GM11168 (cell line): ENCODE data around the gene MGA.

ENCODE experiments used
- in situ Hi-C: fragments of 300-500 bp; cut with MboI; formaldehyde crosslinking; loops from one replicate; pipeline ENCODE4 v1.12.0; 2022; ENCODE audit warnings: low sequenced_read_pairs; ENCODE audit not compliant: unreplicated experiment

The MGA gene

DNA sequence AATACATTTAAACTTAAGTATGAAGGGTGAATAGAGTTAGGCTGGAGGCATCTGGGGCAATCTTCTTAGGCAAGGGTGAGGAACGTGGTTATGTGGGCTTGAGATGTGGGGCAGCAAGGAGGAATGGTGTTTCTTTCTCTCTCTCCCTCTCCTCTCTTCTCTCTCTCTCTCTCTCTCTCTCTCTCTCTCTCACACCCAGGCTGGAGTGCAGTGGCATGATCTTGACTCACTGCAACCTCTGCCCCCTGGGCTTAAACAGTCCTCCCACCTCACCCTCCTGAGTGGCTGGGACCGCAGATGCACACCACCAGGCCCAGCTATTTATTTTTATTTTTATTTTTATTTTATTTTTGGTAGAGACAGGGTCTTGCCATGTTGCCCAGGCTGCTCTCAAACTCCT is 4.0 kb upstream of the MGA start:
- in situ Hi-C loops: no loop called here

DNA sequence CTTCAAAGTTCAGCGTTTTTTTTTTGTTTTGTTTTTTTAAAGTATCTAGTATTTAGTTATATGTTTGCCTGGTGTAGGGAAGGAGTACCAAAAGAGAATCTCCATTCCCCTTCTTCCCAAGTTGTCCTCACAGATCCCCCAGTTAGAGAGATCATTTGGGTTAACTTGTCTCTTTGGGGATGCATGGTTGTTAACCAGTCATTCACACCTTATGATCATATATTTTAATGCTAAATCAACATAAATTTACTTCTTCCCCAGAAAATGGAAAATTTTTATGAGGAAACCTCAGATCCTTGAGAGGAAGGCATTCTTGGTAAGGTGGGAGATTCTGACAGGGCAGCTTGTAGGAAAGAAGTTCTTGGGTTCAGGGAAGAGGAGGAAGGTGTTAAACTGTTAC is 1.5 kb upstream of the MGA start:
- in situ Hi-C loops: no loop called here

DNA sequence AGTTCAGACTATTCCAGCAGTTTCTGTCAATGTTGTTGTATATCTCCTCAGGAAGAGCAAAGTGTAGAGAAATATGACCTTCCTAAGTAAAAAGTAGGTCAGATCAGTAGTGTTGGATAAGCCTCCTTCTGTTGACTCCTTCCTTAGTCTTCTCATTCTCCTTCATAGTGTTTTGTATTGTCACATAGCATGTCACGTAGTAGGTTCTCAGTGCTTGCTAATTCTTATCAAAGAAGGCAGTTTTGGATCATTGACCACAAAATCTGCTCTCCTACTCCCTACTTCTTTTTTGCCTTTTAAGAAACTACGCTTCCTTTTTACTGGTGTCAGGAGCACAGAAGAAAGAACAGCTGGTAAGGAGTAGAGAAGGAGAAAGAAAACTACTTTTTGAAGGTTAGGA is 1.0 kb upstream of the MGA start:
- in situ Hi-C loops: no loop called here

DNA sequence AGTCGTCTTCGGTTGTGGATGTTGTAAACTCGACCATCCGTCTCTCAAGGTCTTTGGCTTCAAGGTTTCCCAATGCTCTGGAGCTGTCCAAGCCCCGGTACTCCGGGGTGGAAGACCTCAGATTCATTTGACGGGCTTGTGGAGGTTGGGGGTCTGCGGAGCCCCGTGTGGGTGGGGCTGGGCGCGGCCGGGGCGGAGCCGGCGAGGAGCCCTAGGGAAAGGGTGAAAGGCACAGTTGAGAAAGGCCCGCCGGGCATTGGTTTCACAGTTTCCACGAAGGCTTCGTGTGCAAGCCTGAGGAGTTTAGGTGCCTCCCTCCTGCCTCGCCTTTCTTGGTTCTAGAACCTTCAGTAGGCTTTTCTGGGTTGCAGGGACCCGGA is 360 bp upstream of the MGA start:
- in situ Hi-C loops: no loop called here

DNA sequence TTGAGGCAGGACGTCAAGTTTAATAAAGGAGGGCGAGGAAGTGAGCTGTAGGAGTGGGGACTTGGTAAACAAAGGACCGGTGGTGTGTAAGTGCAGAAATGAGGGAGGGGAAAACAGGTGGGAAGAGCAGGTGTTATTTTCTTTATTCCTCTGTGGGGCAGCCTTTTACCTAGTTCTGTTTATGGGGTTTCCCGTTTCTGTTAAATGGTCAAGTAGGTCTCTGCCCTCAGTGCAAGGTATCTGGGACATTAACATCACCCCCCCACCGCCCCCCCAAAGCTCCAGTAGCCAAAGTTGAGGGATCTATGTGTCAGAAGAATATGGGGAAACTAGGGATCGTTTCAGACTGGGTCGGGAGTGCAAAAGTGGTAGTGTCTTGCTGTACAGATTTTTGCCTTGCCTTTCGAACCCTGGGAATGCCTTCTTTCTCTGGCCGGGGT is 893 bp downstream of the MGA start:
- in situ Hi-C loops: no loop called here

DNA sequence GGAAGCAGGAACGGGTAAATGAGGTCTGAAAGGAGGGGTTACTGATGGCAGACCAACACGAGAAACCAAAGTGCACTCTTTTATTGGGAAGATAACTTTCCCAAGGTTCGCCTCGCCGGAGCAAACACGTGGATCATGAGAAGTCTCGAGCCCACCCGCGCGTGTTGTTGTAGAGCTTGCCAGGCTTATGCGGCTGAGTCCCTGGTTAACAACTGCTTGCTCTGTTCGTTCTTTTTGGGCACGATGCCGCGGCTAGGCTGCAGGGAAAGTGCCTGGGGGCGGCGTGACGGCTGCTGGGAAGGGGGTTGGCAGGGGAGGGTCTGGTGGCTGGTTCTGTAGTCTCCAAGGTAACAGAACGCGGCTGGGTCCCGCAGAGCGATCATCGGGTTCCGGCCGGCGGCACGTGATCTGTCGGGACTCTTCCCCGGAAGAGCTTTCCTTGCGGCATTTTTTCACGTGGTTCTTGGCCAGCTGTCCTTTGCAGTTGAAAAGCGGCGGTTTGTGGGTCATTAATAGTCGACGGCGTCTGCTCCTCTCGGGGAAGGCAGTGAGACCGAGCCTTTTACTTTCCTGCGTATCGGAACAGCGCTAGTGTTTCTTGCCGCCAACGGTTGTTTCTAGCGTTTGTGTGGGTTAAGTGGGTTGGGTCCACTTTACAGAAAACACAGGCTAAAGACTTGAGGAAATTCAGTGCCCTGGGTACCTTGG is 1.5 kb downstream of the MGA start:
- in situ Hi-C loops: no loop called here

DNA sequence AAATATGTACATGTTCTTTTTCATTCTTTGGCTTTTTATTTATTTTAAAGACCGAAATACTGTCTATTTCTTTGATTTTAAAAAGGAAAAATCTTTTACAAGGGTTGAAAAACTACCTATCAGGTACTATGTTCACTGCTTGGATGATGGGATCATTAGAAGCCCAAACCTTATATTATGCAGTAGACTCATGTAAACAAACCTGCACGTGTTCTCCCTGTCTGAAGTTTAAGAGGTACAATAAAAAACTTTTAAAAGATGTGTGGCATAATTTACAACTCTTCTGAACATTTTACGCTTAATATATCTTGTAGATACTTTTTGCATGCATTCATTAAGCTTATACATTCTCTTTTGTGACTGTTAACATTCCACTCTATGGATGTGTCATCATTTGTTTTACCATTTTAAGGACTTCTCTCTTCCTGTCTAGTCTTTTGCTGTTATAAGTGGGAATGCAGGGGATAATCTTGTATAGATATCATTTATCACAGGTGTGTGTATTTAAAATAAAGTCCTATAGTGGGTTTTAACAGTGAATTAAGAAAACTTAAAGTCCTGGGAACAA is 6.2 kb downstream of the MGA start:
- in situ Hi-C loops: no loop called here

DNA sequence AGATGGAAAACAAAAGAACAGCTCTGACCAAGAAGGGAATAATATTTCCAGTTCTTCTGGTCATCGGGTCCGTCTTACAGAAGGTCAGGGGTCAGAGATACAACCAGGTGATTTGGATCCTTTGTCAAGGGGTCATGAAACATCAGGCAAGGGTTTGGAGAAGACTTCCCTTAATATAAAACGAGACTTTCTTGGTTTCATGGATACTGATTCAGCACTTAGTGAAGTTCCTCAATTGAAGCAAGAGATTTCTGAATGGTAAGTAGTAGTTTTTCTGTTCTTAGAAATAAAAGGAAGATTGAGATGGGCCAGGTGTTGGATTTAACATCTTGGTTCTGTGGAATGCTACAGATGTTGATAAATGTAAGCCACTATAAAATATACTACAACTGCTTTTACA is 9.5 kb downstream of the MGA start:
- in situ Hi-C loops: no loop called here

DNA sequence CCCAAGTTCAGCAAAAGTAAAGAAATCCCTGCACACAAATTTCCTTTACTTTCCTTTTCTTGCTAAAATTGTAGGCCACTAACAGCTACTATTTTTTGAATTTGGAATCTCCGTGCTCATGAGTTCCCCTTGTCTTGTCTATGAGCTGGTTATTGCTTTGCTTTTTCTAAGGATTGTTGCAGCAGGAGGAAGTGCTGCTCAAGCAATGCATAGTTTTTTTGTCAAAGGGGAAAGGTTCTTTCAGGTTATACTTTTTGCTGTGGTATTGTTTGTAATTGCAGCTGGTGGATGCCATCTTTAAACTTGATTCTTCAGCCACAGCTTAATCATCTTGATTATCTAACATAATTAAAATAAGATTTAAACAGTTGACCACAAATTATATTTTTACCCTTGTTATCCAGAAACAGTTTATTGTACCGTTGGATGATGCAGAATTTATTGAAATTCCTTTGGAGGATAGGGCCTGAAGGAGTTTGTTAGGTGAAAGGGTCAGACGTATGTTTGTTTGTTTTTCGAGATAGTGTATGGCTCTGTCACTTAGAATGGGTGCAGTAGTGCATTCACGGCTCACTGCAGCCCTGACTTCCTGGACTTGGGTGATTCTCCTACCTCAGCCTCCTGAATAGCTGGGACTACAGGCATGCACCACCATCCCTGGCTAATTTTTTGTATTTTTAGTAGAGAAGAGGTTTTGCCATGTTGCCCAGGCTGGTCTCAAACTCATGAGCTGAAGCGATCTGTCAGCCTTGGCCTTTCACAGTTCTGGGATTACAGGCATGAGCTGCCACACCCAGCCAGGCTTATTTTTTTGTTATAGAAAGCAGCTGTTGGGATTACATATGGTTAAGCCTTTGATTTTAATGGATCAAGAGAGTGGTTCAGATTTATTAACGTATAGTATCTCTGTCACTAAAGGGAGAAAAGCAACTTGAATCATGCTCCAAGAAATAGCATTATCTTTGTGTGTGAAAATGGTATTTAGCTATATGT is 11.7 kb downstream of the MGA start:
- in situ Hi-C loops: no loop called here

DNA sequence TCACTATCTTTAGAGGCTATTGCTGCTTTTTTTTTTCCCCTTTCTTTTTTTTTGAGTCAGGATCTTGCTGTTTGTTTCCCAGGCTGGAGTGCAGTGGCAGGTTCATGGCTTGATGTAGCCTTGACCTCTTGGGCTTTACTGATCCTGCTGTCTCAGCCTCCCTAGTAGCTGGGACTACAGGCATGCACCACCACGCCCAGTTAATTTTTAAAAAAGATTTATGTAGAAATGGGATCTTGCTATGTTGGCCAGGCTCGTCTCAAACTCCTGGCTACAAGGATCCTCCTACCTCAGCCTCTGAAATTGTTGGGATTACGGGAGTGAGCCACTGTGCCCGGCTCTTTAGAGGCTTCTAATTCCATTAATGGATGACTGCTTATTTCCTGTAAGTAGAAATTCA is 15.1 kb downstream of the MGA start:
- in situ Hi-C loops: no loop called here

DNA sequence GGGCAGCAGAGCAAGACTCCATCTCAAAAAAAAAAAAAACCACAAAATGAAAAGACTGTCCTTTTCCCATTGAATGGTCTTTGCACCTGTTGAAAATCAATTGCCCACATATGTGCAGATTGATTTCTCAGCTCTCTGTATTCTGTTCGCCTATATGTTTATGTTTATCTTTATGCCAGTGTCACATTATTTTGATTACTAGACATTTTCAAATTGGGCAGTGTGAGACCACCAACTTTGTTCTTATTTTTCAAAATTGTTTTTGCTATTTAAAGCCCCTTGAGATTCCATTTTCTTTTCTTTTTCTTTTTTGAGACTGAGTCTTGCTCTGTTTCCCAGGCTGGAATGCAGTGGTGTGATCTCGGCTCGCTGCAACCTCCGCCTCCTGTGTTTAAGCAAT is 18.5 kb downstream of the MGA start:
- in situ Hi-C loops: no loop called here

DNA sequence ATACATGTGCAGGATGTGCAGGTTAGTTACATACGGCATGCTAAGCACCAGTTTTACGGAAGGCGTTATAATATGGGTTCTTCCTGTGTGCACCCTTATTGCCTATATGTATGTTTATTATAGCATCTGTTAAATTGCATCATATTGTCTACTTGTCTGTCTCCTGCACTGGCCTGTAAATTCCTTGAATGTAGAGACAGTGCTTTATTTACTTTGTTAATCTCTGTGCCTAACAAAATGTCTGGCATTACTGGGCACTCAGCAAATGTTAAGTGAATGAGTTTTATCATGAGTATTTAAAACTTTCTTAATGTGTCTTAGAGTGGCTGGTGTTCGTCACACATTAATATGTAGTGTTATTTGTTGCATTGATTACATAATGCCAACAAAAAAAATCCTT is 23.8 kb downstream of the MGA start:
- in situ Hi-C loops: no loop called here

DNA sequence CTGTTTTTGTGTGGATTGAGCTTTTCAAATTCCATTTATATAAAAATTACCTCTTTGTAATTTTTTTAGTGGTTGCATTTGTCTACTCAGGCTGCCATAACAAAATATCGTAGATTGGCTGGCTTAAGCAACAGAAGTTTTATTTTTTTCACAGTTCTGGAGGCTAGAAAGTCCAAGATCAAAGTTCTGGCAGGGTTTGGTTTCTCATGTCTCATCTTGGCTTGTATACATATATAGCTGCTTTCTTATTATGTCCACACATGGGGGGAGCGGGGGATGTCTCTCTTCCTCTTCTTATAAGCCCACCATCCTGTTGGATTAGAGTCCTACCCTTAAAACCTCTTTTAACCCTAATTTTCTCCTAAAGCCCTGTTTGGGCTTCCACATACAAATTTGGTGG is 28.5 kb downstream of the MGA start:
- in situ Hi-C loops: no loop called here

DNA sequence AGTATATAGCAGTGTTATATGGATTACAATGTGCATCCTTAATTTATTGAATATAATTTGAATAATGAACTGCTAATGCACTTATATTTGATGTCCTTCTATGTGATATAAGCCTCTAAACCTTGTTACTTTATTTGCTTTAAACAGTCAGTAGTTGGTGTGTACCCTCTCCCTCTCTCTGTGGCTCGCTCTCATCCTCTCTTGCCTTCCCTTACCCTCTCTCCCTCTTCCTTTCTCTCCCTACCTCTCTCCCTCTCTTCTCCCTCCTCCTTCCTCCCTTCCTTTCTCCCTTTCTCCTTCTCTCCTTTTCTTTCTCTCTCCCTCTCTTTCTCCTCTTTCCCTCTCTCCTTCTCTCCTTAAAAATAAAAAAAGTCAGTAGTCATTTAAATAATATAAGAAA is 28.9 kb downstream of the MGA start:
- in situ Hi-C loops: no loop called here

DNA sequence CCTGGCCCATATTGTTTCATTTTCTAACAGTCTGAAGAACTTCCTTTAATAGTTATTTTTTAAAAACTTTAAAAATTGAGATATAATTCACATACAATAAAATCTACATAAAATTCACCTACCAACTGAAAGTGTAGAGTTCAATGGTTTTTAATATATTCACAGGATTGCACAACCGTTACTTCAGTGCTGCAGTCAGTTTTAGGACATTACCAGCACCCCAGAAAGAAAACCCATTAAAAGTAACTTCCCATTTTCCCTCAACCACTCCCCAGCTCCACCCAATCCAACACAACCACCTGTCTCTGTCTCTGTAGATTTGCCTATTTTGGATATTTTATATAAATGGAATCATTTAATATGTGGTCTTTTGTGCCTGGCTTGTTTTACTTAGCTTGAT is 29.6 kb downstream of the MGA start:
- in situ Hi-C loops: no loop called here

DNA sequence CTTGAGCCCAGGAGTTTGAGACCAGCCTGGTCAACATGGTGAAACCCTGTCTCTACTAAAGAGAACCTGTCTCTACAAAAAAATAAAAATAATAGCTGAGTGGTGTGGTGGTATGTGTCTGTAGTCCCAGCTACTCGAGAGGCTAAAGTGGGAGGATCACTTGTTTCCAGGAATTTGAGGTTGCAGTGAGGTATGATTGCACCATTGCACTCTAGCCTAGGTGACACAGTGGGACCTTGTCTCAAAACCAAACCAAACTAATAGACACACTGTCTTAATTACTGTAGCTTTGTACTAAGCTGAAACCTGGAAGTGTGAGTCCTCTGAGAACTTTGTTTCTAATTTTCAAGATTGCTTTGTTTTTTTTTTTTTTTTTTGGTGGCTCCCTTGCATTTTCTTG is 30.4 kb downstream of the MGA start:
- in situ Hi-C loops: no loop called here

DNA sequence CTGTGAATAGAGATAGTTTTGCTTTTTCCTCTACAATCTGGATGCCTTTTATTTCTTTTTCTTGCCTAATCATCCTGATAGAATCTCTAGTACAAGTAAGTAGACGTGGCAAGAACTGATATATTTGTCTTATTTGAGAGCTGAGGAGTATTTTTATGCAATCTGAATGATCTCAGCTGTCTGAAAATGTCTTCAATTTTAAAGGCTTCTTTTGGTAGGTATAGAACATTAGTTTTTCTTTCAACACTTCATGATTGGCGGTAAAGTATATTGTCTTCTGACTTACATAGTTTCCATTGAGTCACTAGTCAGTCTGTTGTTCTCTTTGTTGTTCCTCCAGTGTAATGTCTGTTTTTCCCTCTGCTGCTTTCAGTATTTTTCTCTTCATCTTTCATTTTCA is 31.3 kb downstream of the MGA start:
- in situ Hi-C loops: no loop called here

DNA sequence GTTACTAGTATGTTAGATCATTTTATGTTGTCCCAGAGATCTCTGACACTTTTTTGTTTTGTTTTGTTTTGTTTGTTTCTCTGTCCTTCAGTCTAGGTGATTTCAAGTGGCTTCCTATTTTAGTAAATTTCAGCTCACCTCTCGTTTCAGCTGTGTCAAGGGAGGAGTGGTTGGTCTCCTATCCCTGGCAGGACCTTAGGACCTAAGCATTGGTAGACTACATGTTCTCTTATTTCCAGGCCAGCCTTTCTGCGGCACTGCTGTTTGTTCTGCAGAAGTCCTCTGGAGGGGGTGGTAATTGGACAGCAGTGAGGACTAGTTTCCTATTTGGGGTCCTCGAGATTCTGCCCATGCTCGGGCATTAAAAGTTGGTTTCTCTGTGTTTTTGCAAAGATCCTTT is 31.8 kb downstream of the MGA start:
- in situ Hi-C loops: no loop called here

DNA sequence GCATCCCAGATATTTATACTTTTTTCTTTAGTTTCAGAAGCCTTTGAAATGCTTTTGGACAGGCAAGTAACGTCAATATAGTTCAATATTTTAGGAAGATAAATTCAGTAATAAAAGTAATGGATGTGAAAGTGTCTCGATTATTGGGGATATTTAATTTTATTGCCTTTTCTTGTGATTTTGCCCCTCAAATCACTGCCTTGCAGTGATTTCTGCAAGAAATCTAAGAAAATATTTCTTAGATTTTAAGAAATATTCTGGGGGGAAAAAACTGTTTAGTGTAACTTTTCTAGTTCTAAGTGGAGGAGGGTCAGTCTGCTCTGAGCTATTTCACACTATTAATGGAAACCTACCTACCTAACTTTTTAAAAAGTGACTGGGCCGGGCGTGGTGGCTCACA is 33.6 kb downstream of the MGA start:
- in situ Hi-C loops: no loop called here

DNA sequence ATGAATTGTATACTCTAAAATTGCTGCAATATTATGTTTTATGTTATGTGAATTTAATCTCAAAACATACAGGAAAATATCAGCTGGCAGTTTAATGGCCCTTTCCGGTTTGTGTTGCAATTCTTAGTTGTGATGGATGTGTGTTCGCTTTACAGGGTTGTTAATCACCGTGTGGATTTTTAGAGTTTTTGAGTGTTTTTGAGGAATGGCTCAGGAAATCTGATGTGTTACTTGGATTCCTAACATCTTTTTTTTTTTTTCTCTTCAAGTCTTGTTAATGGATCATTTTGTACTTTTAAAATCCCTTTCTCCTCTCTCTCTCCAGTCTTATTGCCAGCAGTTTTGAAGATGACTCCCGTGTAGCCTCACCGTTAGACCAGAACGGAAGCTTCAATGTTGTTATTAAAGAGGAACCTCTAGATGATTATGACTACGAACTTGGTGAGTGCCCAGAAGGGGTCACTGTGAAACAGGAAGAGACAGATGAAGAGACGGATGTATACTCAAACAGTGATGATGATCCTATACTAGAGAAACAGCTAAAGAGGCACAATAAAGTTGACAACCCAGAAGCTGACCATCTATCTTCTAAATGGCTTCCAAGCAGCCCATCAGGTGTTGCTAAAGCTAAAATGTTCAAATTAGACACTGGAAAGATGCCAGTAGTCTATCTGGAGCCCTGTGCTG is 35.7 kb downstream of the MGA start:
- in situ Hi-C loops: no loop called here

DNA sequence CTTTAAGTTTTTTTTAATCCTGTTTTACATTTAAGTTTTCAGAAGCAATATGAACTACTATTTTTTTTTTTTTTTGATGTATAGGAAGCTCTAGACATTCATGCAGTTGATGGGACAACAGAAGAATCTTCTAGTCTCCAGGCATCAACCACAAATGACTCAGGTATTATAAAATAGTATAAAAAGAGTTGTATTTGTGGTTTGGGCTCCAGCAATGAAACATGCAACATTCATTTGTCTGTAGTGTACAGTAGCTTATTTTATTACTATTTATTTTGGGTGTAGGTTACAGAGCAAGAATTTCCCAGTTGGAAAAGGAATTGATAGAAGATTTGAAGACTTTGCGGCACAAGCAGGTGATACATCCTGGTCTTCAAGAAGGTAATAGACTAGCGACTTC is 38.6 kb downstream of the MGA start:
- in situ Hi-C loops: no loop called here
